ENCODE measurements around the gene PLEKHG7. TPM values are rescaled to one million over a fixed set of nuclear protein-coding genes. Genes with fewer than 3 reads are reported as not detected.

Gene PLEKHG7
- total RNA-seq, 1 experiment from 2014 or later, result not detected

DNA sequence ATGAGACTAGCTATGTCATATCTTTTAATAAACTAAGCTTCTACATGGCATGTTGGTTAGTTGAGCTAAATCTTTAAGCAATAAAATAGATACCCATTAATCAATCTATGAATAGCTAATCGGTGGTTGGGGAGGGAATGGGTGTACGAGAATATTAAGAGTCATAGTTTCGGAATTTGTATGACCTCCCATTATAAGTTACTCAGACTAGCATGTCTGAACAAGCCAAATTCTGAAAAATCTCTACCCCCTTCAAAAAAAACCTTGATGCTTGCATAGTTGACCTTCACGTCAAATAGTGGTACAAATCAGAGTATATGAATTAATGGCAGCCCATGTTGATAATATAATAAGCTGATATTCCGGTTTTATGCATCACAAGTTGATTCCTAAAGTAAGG is 60.0 kb downstream of the PLEKHG7 start:
- no peak for DNase-seq (ENCODE audit: low read depth, low spot score)
- POLR2A ChIA-PET, result no interaction called here

DNA sequence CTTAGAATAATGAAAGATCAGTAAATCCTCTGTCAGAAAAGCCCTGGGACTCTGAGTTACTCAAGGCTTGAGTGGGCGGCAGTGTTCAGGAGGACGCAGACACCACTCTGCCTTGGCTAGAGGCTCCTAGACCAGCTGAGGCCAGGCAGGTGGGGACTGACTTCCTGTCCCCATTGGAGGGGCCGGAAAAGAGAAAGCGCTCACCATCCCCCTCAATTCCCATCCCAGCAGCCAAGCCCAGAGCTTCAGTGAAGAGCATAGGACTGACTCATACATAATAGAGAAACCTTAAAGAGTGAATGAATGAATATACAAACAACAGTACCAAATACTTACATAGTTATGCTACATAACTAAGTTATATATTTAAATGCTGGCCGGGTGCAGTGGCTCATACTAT is 62.0 kb downstream of the PLEKHG7 start:
- Histone ChIP-seq H3K4me1 (ENCODE audit: control insufficient read depth in 1 of 2, insufficient read depth in 2 of 2, low read length in 2 of 2) (peaks cover 0 to 5% of the 10 kb centered on the region in 2 experiments; a peak in 2 of 4 replicates), H3K79me2 (ENCODE audit: insufficient read depth, low read length) (no peaks in the 10 kb centered on the region), H4K20me1 (ENCODE audit: insufficient read depth) (no peaks in the 10 kb centered on the region), H3K36me3 (ENCODE audit: control insufficient read depth in 1 of 2, insufficient read depth in 2 of 2, low read length in 2 of 2) (no peaks in the 10 kb centered on the region), H2AFZ (ENCODE audit: low read depth, low read length, poor library complexity, severe bottlenecking) (no peak overlapping the region), H3K4me3 (replicated peaks in 1 of 2; ENCODE audit: low read depth in 1 of 2, low read length in 2 of 2) (no peak overlapping the region), H3K9ac (ENCODE audit: low read length) (no peak overlapping the region), H3K27me3 (ENCODE audit: insufficient read depth, low read length) (no peaks in the 10 kb centered on the region), H3K9me2 (ENCODE audit: insufficient read depth) (no peaks in the 10 kb centered on the region), H3K9me3 (ENCODE audit: control insufficient read depth in 1 of 2, insufficient read depth in 1 of 2, low read depth in 1 of 2, low read length in 2 of 2) (no peaks in the 10 kb centered on the region), H3K4me2 (ENCODE audit: low read length) (no peak overlapping the region), H3K27ac (ENCODE audit: low read depth, low read length) (no peak overlapping the region)
- POLR2A ChIA-PET, result no interaction called here
- no TSS peak for BruUV-seq (replicated peaks)
- no peak for ATAC-seq
- DNase-seq (ENCODE audit: low read depth, low spot score), result no peak
- TF ChIP-seq TCF7L2 (IDR thresholded peaks at IDR 0.05; ENCODE audit: borderline replicate concordance, extremely low read depth, insufficient read depth, insufficient read length) (no peak), FOSL1 (IDR thresholded peaks at IDR 0.05; ENCODE audit: low read depth) (no peak), ZNF274 (IDR thresholded peaks at IDR 0.05; ENCODE audit: low read depth, low read length) (no peak)
- intact Hi-C loops (cut with micrococcal nuclease), result no loop called here
- CTCF ChIA-PET, result interaction anchor here (1.2 kb wide), 1 partner anchor 21 kb away, joined by 3 read pairs; no protein-coding TSS in a partner anchor
- RAD21 ChIA-PET (ENCODE audit: low non-redundant PET in 1 of 2, low total read pairs in 2 of 2, uncharacterized antibody in 2 of 2, unreplicated experiment in 2 of 2), result no interaction called here

More for the DNA sequence above, 60.0 kb downstream of the PLEKHG7 start:
- intact Hi-C loops (cut with micrococcal nuclease), result no loop called here
- BruUV-seq (replicated peaks), result no TSS peak
- H3K4me2 ChIP-seq (ENCODE audit: low read length), result no peak overlapping the region
- ChIA-PET RAD21 (ENCODE audit: low non-redundant PET in 1 of 2, low total read pairs in 2 of 2, uncharacterized antibody in 2 of 2, unreplicated experiment in 2 of 2) (no interaction called here), CTCF (no interaction called here)
- H3K9ac ChIP-seq (ENCODE audit: low read length), result no peak overlapping the region
- H3K27me3 ChIP-seq (ENCODE audit: insufficient read depth, low read length), result no peaks in the 10 kb centered on the region
- no peak overlapping the region for H3K4me3 ChIP-seq (replicated peaks in 1 of 2; ENCODE audit: low read depth in 1 of 2, low read length in 2 of 2)
- ATAC-seq, result no peak
- TF ChIP-seq SIN3A (IDR thresholded peaks at IDR 0.05; ENCODE audit: low read depth) (no peak), POLR2AphosphoS5 (IDR thresholded peaks at IDR 0.05; ENCODE audit: low read depth, low read length) (no peak), EZH2 (IDR thresholded peaks at IDR 0.05) (no peak), FOSL1 (IDR thresholded peaks at IDR 0.05; ENCODE audit: low read depth) (no peak)
- TF ChIP-seq, protein P1, sequence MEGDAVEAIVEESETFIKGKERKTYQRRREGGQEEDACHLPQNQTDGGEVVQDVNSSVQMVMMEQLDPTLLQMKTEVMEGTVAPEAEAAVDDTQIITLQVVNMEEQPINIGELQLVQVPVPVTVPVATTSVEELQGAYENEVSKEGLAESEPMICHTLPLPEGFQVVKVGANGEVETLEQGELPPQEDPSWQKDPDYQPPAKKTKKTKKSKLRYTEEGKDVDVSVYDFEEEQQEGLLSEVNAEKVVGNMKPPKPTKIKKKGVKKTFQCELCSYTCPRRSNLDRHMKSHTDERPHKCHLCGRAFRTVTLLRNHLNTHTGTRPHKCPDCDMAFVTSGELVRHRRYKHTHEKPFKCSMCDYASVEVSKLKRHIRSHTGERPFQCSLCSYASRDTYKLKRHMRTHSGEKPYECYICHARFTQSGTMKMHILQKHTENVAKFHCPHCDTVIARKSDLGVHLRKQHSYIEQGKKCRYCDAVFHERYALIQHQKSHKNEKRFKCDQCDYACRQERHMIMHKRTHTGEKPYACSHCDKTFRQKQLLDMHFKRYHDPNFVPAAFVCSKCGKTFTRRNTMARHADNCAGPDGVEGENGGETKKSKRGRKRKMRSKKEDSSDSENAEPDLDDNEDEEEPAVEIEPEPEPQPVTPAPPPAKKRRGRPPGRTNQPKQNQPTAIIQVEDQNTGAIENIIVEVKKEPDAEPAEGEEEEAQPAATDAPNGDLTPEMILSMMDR (IDR thresholded peaks at IDR 0.05 in 2 of 3, conservative IDR thresholded peaks at IDR 0.05 in 1 of 3; ENCODE audit: borderline replicate concordance in 1 of 3, insufficient read depth in 1 of 3, low read depth in 2 of 3, low read length in 2 of 3), result no peak
- TF ChIP-seq, protein P2, sequence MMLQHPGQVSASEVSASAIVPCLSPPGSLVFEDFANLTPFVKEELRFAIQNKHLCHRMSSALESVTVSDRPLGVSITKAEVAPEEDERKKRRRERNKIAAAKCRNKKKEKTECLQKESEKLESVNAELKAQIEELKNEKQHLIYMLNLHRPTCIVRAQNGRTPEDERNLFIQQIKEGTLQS (IDR thresholded peaks at IDR 0.05), result no peak
- no peak overlapping the region for H3K27ac ChIP-seq (ENCODE audit: low read depth, low read length)
- no peaks in the 10 kb centered on the region for H3K9me2 ChIP-seq (ENCODE audit: insufficient read depth)
- no peaks in the 10 kb centered on the region for H3K79me2 ChIP-seq (ENCODE audit: insufficient read depth, low read length)
- peaks cover 0 to 10% of the 10 kb centered on the region in 2 experiments; a peak in 2 of 4 replicates for H3K4me1 ChIP-seq (ENCODE audit: control insufficient read depth in 1 of 2, insufficient read depth in 2 of 2, low read length in 2 of 2)
- H4K20me1 ChIP-seq (ENCODE audit: insufficient read depth), result no peaks in the 10 kb centered on the region
- H3K9me3 ChIP-seq (ENCODE audit: control insufficient read depth in 1 of 2, insufficient read depth in 1 of 2, low read depth in 1 of 2, low read length in 2 of 2), result no peaks in the 10 kb centered on the region
- no peaks in the 10 kb centered on the region for H3K36me3 ChIP-seq (ENCODE audit: control insufficient read depth in 1 of 2, insufficient read depth in 2 of 2, low read length in 2 of 2)
- no peak overlapping the region for H2AFZ ChIP-seq (ENCODE audit: low read depth, low read length, poor library complexity, severe bottlenecking)

Data from HCT116 (cell line).